CD1c-positive myeloid dendritic cell (primary cell): ENCODE data around the gene PHLDB2.

Experiments used
- DNase-seq: peaks from one replicate; pipeline ENCODE4 v3.0.0-alpha.2; 2016; ENCODE audit errors: extremely low spot score

Gene PHLDB2

DNA sequence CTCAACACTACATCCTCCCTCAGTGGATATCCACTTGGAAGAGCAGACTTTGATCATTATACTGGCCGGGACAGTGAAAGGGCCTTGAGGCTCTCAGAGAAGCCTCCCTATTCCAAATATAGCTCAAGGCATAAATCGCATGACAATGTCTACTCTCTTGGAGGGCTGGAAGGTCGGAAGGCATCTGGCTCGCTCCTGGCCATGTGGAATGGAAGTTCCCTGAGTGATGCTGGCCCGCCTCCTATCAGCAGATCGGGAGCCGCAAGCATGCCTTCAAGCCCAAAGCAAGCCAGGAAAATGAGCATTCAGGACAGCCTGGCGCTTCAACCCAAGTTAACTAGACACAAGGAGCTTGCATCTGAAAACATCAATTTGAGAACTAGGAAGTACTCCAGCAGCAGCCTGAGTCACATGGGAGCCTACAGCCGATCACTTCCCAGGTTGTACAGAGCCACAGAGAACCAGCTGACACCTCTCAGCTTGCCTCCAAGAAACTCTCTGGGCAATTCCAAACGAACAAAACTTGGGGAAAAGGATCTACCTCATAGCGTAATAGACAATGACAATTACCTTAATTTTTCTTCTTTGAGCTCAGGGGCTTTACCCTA lies 25.4 kb downstream of the PHLDB2 start:
- no peak for DNase-seq

GRCh38 chr3:111885578-111885977 lies 26.5 kb downstream of the PHLDB2 start:
- no peak for DNase-seq

DNA sequence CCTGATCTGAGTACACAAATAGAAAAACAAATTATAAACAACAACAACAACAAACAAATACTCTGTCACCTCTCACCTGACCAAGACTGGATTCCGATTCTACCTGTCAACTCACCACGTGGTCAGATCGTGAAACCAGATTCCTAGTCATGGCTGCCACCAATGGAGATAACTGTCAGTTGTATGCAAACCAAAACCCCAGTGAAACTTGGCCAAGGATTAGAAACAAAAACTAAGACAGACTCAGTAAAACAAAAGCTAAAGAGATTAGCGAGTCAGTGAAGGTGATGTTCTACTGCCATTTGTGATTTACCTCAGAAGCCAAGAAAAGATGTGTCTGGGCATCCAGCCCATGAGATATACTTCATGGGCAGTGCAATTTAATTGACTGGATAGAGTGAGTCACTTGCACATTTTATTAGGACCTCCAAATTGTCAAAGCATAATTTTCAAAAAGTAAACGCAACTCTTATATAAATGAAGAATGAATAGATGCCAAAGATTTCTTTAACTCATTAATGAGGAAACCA lies 31.1 kb downstream of the PHLDB2 start:
- DNase-seq: no peak

- no peak for DNase-seq
Measured at GRCh38 chr3:111892070-111892469, 33.0 kb downstream of the PHLDB2 start.

DNA sequence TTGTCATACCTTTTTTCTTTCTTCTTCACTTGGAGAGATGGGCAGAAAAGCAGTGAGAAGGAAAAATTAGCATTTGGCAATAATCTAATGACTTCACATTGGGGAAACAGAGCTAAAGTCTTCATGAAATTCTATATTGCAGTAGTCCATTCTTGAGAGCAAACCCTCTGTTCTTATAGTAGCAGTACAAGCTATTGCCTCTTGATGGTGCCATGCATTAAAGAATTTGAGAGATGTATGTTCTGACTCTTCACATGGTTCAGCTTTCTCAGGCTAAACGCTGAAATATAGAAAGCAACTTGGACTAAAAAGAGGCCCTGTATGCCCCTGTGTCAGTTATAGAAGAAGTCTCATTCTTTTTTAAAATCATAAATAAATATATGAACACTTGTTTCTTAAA lies 36.0 kb downstream of the PHLDB2 start:
- no peak for DNase-seq

DNA sequence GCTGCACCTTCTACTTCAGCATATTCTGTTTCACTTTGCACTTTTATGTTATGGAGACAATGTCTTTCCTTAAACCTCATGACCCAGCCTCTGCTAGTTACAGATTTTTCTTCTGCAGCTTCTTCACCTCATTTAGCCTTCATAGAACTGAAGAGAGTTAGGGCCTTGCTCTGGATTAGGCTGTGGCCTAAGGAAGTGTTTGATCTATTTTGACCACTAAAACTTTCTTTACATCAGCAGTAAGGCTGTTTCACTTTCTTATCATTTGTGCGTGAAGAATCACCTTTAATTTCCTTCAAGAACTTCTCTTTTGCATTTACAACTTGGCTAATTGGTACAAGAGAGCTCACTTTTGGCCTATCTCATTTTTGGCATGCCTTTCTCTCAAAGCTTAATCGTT lies 40.9 kb downstream of the PHLDB2 start:
- no peak for DNase-seq

GRCh38 chr3:111901637-111902036 lies 42.6 kb downstream of the PHLDB2 start:
- DNase-seq: no peak

GRCh38 chr3:111902534-111902933 lies 43.5 kb downstream of the PHLDB2 start:
- DNase-seq: no peak

DNA sequence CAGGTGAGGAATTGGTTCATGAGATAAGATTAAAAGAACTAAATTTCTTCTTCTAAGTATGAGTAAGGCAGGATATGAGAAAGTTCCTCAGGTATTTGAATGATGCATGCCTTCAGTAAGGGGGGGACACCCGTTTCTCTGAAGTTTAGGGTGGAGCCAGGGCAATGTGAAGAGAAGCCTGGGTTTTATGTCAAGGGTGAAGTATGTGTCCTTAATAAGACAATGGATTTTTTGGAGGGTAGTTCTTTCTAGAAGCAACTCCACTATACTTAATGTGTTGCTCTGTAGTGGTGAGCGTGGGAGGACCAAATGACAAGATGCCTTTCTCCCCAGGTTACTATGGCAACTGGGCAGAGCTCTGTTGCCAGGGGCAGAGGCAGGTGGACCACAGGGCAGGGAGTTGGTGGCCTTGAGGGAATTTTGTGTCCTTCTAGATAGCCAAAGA lies 44.0 kb downstream of the PHLDB2 start:
- no peak for DNase-seq

GRCh38 chr3:111904376-111905241 lies 45.5 kb downstream of the PHLDB2 start:
- peak; percentile 36 for DNase-seq

DNA sequence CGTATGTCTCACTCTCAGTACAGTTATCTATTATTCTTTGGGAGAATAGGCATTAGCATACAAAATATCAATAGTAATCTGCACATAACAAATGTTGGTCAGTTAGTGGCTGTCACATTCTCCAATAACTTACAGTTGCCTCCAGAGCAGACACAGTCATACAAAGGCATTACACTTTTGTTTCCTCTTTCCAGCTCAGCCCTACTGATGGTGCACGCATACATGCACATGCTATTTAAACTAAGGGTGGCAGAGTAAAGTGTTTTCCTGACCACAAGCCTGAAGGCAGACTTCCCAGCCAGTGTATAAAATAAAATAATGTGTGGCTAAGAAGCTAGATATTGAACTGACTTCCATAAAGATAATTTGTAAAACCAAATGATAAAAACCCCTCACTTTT lies 47.6 kb downstream of the PHLDB2 start:
- DNase-seq: no peak

- no peak for DNase-seq
Measured at GRCh38 chr3:111907151-111907550, 48.1 kb downstream of the PHLDB2 start.

- DNase-seq: no peak
Measured at GRCh38 chr3:111910806-111911205, 51.7 kb downstream of the PHLDB2 start.

GRCh38 chr3:111911446-111911845 lies 52.4 kb downstream of the PHLDB2 start:
- DNase-seq: no peak

DNA sequence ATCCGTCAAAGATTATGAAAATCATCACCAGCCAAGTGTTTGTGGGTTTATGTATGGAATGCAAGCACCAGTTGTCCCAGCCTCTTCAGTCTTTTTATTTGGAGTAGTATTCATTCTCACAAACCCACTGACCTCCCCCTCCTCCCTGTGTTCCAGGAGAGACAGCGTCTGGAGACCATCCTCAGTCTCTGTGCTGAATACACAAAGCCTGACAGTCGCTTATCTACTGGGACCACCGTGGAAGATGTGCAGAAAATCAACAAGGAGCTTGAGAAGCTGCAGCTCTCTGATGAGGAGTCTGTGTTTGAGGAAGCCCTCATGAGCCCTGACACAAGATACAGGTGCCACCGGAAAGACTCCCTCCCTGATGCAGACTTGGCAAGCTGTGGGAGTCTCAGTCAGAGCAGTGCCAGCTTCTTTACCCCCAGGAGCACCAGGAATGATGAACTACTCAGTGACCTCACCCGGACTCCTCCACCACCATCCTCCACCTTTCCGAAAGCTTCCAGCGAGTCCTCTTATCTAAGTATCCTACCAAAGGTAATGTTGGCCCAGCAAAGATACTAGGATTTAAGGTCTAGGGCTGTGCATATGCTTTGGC lies 54.2 kb downstream of the PHLDB2 start:
- DNase-seq: no peak

DNA sequence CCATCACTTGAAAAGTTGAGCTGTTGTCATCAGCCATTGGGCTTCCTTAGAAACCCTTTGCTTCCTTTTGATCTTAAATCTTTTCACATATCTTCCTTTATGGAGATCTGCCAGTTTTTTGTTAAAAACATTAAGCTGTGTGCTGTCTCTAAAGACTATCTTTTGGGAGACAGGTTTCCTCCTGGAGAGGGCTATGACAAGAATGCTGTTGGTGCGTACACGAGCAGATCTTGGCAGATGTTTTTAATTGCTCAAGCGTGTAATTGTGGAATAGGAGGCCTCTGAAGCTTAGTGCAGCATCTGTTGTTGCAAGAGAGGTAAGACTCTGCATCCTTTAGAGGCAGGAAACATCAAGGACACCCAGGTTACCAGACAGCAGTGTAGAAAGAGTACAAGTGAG lies 56.8 kb downstream of the PHLDB2 start:
- DNase-seq: no peak

GRCh38 chr3:111917300-111917699 lies 58.2 kb downstream of the PHLDB2 start:
- DNase-seq: no peak

GRCh38 chr3:111919370-111920065 lies 60.5 kb downstream of the PHLDB2 start:
- DNase-seq: no peak

DNA sequence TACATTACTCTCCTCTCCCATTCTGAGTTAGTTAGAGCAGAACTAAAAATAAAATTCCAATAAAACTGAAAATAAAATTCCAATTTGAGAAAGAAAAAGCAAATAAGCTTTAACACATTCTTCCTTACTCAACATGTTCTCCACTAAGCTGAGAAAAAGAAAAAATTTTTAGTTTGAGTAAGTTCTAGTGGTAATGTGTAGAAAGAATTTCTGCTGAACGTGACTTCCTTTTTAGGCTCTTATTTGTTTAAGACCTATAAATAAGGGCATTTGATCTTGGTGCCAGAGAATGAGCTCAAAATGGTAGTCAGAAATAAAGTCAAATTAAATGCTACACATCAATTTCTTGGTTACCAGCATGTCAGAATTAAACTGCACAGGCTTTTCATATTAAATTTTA lies 62.1 kb downstream of the PHLDB2 start:
- DNase-seq: no peak

DNA sequence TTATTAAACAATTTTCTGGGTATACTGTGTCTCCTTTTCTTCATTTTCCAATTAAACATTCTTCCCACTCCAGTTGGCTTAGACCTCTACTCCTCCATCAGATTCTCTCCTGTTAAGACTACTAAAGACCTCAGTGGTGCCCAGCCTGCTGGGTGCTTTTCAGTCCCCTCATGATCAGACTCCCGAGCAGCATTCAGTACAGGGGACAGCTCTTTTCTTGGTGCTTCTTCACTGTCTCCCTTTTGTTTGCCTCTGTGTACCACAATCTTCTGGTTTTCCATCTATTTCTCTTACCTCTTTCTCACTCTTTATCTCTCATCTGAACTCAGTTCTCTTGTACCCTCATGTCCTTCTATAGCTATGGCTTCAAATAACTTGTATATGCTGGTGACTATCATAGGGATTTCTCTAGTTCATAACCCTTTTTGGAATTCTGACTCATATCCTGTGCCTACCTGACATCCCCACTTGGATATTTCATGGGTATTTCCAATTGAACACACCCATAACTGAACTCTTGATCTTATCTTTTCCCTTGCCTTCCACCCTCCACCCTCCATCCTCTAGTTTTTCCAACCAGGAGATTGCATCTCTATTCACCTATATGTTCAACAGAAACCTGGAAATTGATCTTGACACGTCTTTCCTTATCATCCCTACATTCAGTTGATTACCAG lies 64.2 kb downstream of the PHLDB2 start:
- DNase-seq: no peak

DNA sequence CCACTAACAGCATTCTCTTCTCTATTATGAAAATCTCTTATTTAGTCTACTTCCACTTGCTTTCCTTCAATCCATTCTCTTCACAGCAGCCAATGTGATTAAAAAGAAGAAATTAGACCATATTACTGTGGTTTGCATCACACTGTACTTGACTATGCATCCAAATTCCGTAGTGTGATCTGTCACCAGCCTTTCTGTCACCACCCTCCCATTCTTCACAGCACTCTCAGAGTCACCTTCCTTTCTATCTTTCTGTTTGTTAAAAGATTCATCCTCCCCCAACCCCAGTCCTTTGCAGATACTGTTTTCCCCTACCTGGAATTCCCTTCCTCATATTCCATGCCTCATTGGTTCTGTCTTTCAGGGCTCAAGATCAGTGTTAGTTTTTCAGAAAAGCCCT lies 64.7 kb downstream of the PHLDB2 start:
- DNase-seq: no peak

DNA sequence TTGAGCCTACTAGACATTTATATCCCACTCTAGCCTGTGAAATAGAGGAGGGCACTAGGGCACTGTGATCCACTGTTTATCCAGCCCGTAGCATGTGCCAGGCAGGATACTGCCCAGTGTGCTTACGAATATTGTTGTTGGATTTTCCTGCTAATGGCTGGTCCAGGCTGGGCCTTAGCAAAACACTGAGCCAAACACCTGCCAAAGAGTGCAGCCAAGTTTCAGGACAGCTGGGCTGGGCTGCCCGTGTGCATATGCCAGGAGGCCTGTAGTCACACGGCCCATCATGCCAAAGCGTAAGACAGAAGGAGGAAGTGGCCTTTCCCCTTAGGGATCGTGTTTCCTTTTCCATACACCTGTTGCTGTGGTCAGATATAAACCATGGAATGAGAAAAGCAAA lies 65.2 kb downstream of the PHLDB2 start:
- no peak for DNase-seq
